ENCODE results near the gene EPB41L4B.
"Not testable (repeated sequence)": the region's sequence is repeated elsewhere in the genome, so short reads cannot be mapped to it uniquely, and the experiment has no call there.

EPB41L4B gene

GRCh38 chr9:109349421-109349846 lies 28.6 kb upstream of the EPB41L4B start:
- peak; percentile 26 for DNase-seq (ENCODE audit: low read depth)

GRCh38 chr9:109346904-109347303 lies 26.0 kb upstream of the EPB41L4B start:
- no peak overlapping the region for H3K4me3 ChIP-seq (ENCODE audit: low read depth, low read length)
- DNase-seq (ENCODE audit: low read depth): no peak
- TF ChIP-seq CTCF (IDR thresholded peaks at IDR 0.05; ENCODE audit: control insufficient read depth, extremely low read depth, insufficient read depth): no peak

More at GRCh38 chr9:109349421-109349846, 28.6 kb upstream of the EPB41L4B start:
- no peak for TF ChIP-seq CTCF (IDR thresholded peaks at IDR 0.05; ENCODE audit: control insufficient read depth, extremely low read depth, insufficient read depth)
- H3K4me3 ChIP-seq (ENCODE audit: low read depth, low read length): no peak overlapping the region

GRCh38 chr9:109344866-109345265 lies 24.0 kb upstream of the EPB41L4B start:
- TF ChIP-seq CTCF (IDR thresholded peaks at IDR 0.05; ENCODE audit: control insufficient read depth, extremely low read depth, insufficient read depth): no peak
- no peak overlapping the region for H3K4me3 ChIP-seq (ENCODE audit: low read depth, low read length)
- DNase-seq (ENCODE audit: low read depth): no peak

GRCh38 chr9:109342878-109343277 lies 22.0 kb upstream of the EPB41L4B start:
- no peak overlapping the region for H3K4me3 ChIP-seq (ENCODE audit: low read depth, low read length)
- DNase-seq (ENCODE audit: low read depth): no peak
- TF ChIP-seq CTCF (IDR thresholded peaks at IDR 0.05; ENCODE audit: control insufficient read depth, extremely low read depth, insufficient read depth): no peak

GRCh38 chr9:109341561-109341960 lies 20.7 kb upstream of the EPB41L4B start:
- no peak for TF ChIP-seq CTCF (IDR thresholded peaks at IDR 0.05; ENCODE audit: control insufficient read depth, extremely low read depth, insufficient read depth)
- no peak for DNase-seq (ENCODE audit: low read depth)
- H3K4me3 ChIP-seq (ENCODE audit: low read depth, low read length): no peak overlapping the region

GRCh38 chr9:109340979-109341378 lies 20.1 kb upstream of the EPB41L4B start:
- not testable (repeated sequence) for DNase-seq (ENCODE audit: low read depth); H3K4me3 ChIP-seq (ENCODE audit: low read depth, low read length)

GRCh38 chr9:109336409-109336808 lies 15.6 kb upstream of the EPB41L4B start:
- H3K4me3 ChIP-seq (ENCODE audit: low read depth, low read length): no peak overlapping the region
- no peak for TF ChIP-seq CTCF (IDR thresholded peaks at IDR 0.05; ENCODE audit: control insufficient read depth, extremely low read depth, insufficient read depth)
- DNase-seq (ENCODE audit: low read depth): no peak
